HepG2 (cell line): ENCODE results near the gene CA10. TPM values are rescaled to one million over a fixed set of nuclear protein-coding genes. Genes with fewer than 3 reads are reported as not detected.

Experiments used
- ATAC-seq: fragments of 200-7000 bp; cut with Tn5 transposase; 3 replicates; pipeline ENCODE4 v1.9.1; 2020; ENCODE audit warnings: mild to moderate bottlenecking, moderate library complexity
- BruUV-seq: library from RNA; stranded (reverse); fragments of 400-500 nt; replicated peaks from 2 replicates; lab custom pipeline; 2021; lab: Mats Ljungman, UMichigan
- CTCF ChIA-PET: fragments of 300-600 bp; formaldehyde crosslinking; extraction: SDS; loops from one replicate; lab custom pipeline; 2021; ENCODE audit warnings: low total read pairs, inconsistent platforms, low intra/inter-chr PET ratio; lab: Yijun Ruan, JAX
- POLR2A ChIA-PET: fragments of 350-600 bp; sonication (Branson Sonifier 250); formaldehyde crosslinking; loops from one replicate; lab custom pipeline; 2020; ENCODE audit warnings: antibody characterized with exemption, inconsistent platforms; lab: Yijun Ruan, JAX
- DNase-seq: peaks from one replicate; pipeline ENCODE4 v3.0.0-alpha.2; 2015; ENCODE audit warnings: low spot score
- FAIRE-seq: peaks from 3 replicates; lab custom pipeline; 2011; peaks lifted over from hg19 to GRCh38; lab: Jason Lieb, UNC
- H2AFZ ChIP-seq: one replicate; pipeline ENCODE4 v1.6.1; 2011; ENCODE audit warnings: low read length, inconsistent platforms
- H3K27ac ChIP-seq: fragments of 300-600 bp; 3 replicates; pipeline ENCODE4 v1.8.0; 2011; ENCODE audit warnings: mixed run types, mild to moderate bottlenecking, mixed read lengths, low read length, inconsistent platforms; ENCODE audit not compliant: insufficient read depth; ENCODE audit errors: extremely low read length
- H3K27me3 ChIP-seq, 2 experiments: fragments of 200-600 bp in 1 of 2; 2 replicates in 1 of 2; 3 replicates in 1 of 2; pipeline versions ENCODE4 v1.6.0 to v1.8.0; 2011; ENCODE audit warnings: low read length in 2 of 2, mild to moderate bottlenecking in 2 of 2, moderate library complexity in 2 of 2, inconsistent platforms in 1 of 2; ENCODE audit not compliant: insufficient read depth in 2 of 2, control insufficient read depth in 1 of 2
- H3K36me3 ChIP-seq, 2 experiments: fragments of 200-600 bp in 1 of 2; replicated peaks in 1 of 2; 2 replicates in 1 of 2; 3 replicates in 1 of 2; pipeline versions ENCODE4 v1.5.1 to v1.8.0; 2011; ENCODE audit warnings: low read length in 2 of 2, inconsistent platforms in 1 of 2; ENCODE audit not compliant: insufficient read depth in 2 of 2, control insufficient read depth in 1 of 2
- H3K4me1 ChIP-seq: 2 replicates; pipeline ENCODE4 v1.5.1; 2012; ENCODE audit warnings: low read length, inconsistent platforms; ENCODE audit not compliant: insufficient read depth
- H3K4me2 ChIP-seq: 2 replicates; pipeline ENCODE4 v1.6.0; 2011; ENCODE audit warnings: low read depth, low read length, inconsistent platforms
- H3K4me3 ChIP-seq, 3 experiments: fragments of 200-600 bp in 1 of 3; sonication (generic), shearing (Covaris generic) in 1 of 3; replicated peaks in 1 of 3; 2 replicates each; pipeline ENCODE4 v1.5.1; 2011 to 2016; ENCODE audit warnings: low read length in 3 of 3, inconsistent platforms in 2 of 3, low read depth in 2 of 3, mild to moderate bottlenecking in 2 of 3, control low read depth in 1 of 3, mixed read lengths in 1 of 3; ENCODE audit not compliant: insufficient read depth in 1 of 3
- H3K79me2 ChIP-seq: one replicate; pipeline ENCODE4 v1.6.1; 2011; ENCODE audit warnings: low read length, inconsistent platforms; ENCODE audit not compliant: insufficient read depth
- H3K9ac ChIP-seq: 2 replicates; pipeline ENCODE4 v1.6.0; 2011; ENCODE audit warnings: mild to moderate bottlenecking, low read depth, low read length, inconsistent platforms; ENCODE audit not compliant: insufficient read depth
- H3K9me3 ChIP-seq: 2 replicates; pipeline ENCODE4 v1.5.1; 2012; ENCODE audit warnings: mild to moderate bottlenecking, low read length
- H4K20me1 ChIP-seq: 2 replicates; pipeline ENCODE4 v1.6.0; 2011; ENCODE audit warnings: inconsistent platforms, mild to moderate bottlenecking, low read length, moderate library complexity; ENCODE audit not compliant: insufficient read depth
- AHR ChIP-seq: IDR thresholded peaks from 2 replicates; pipeline ENCODE4 v1.6.1; 2018; ENCODE audit warnings: missing genetic modification reagents, missing compliant biosample characterization
- ELF4 ChIP-seq: sonication (generic); formaldehyde crosslinking; IDR thresholded peaks from 2 replicates; pipeline ENCODE4 v1.5.0; 2020; ENCODE audit warnings: missing genetic modification reagents, mild to moderate bottlenecking, moderate library complexity, borderline replicate concordance
- GMEB1 ChIP-seq: sonication (generic); formaldehyde crosslinking; IDR thresholded peaks from 2 replicates; pipeline ENCODE4 v1.5.1; 2020; ENCODE audit warnings: missing genetic modification reagents, mild to moderate bottlenecking, borderline replicate concordance
- JUND ChIP-seq: sonication (generic); formaldehyde crosslinking; IDR thresholded peaks from 2 replicates; pipeline ENCODE4 v1.8.0; 2022; ENCODE audit warnings: mild to moderate bottlenecking, missing genetic modification reagents
- KLF15 ChIP-seq: sonication (generic); formaldehyde crosslinking; IDR thresholded peaks from 2 replicates; pipeline ENCODE4 v1.8.1; 2023; ENCODE audit warnings: borderline replicate concordance, mild to moderate bottlenecking, inconsistent platforms, missing genetic modification reagents, mixed read lengths
- KMT2A ChIP-seq: sonication (generic); formaldehyde crosslinking; IDR thresholded peaks from 2 replicates; pipeline ENCODE4 v1.4.0; 2020; ENCODE audit warnings: missing genetic modification reagents
- MLLT10 ChIP-seq: sonication (generic); formaldehyde crosslinking; IDR thresholded peaks from 2 replicates; pipeline ENCODE4 v1.4.0; 2020; ENCODE audit warnings: missing genetic modification reagents
- POLR2A ChIP-seq, 2 experiments: IDR thresholded peaks; 2 replicates each; pipeline ENCODE4 v1.6.1; 2011; ENCODE audit warnings: low read depth in 2 of 2, low read length in 2 of 2, mild to moderate bottlenecking in 1 of 2, moderate library complexity in 1 of 2; ENCODE audit not compliant: insufficient read depth in 1 of 2
- PPARG ChIP-seq: conservative IDR thresholded peaks from 2 replicates; pipeline ENCODE4 v1.6.1; 2016; ENCODE audit warnings: missing biosample characterization, missing genetic modification reagents
- RERE ChIP-seq: IDR thresholded peaks from 2 replicates; pipeline ENCODE4 v1.6.1; 2016; ENCODE audit warnings: low read depth, missing genetic modification reagents, missing compliant biosample characterization
- SMAD9 ChIP-seq: sonication (generic); formaldehyde crosslinking; IDR thresholded peaks from 2 replicates; pipeline ENCODE4 v1.5.1; 2020; ENCODE audit warnings: mild to moderate bottlenecking, missing genetic modification reagents
- SRSF9 ChIP-seq: fragments of 200-400 bp; formaldehyde crosslinking; IDR thresholded peaks from 2 replicates; pipeline ENCODE4 v1.6.1; 2018; ENCODE audit warnings: borderline replicate concordance, mild to moderate bottlenecking, low read depth, low read length; ENCODE audit not compliant: insufficient read depth, poor library complexity, severe bottlenecking
- TP53 ChIP-seq: sonication (generic); formaldehyde crosslinking; conservative IDR thresholded peaks from 2 replicates; pipeline ENCODE4 v1.4.0; 2020; ENCODE audit warnings: missing genetic modification reagents
- ZFP36L2 ChIP-seq: sonication (generic); formaldehyde crosslinking; IDR thresholded peaks from 2 replicates; pipeline ENCODE4 v1.4.0; 2020; ENCODE audit warnings: missing genetic modification reagents
- ZNF138 ChIP-seq: sonication (generic); formaldehyde crosslinking; IDR thresholded peaks from 2 replicates; pipeline ENCODE4 v1.5.0; 2020; ENCODE audit warnings: mild to moderate bottlenecking, low read depth, missing genetic modification reagents
- ZNF232 ChIP-seq: sonication (generic); formaldehyde crosslinking; IDR thresholded peaks from 2 replicates; pipeline ENCODE4 v1.4.0; 2020; ENCODE audit warnings: missing genetic modification reagents, borderline replicate concordance
- ZNF570 ChIP-seq: sonication (generic); formaldehyde crosslinking; IDR thresholded peaks from 2 replicates; pipeline ENCODE4 v1.4.0; 2020; ENCODE audit warnings: mild to moderate bottlenecking, missing genetic modification reagents, borderline replicate concordance
- ZNF713 ChIP-seq: sonication (generic); formaldehyde crosslinking; IDR thresholded peaks from 2 replicates; pipeline ENCODE4 v1.4.0; 2020; ENCODE audit warnings: mild to moderate bottlenecking, missing genetic modification reagents
- ZNF768 ChIP-seq: sonication (generic); formaldehyde crosslinking; IDR thresholded peaks from 2 replicates; pipeline ENCODE4 v1.4.0; 2020; ENCODE audit warnings: missing genetic modification reagents
- ZSCAN20 ChIP-seq: sonication (generic); formaldehyde crosslinking; IDR thresholded peaks from 2 replicates; pipeline ENCODE4 v1.4.0; 2020; ENCODE audit warnings: missing genetic modification reagents, mild to moderate bottlenecking, borderline replicate concordance
- WGBS: methylation state at CpG from one replicate; pipeline ENCODE4 v1.1.6; 2017; ENCODE audit warnings: low lambda C conversion rate; 5-methylcytosine and 5-hydroxymethylcytosine counted together
- in situ Hi-C: cut with HindIII; loops from 2 replicates; pipeline ENCODE4 v1.10.0; 2017; ENCODE audit warnings: low pct_unique_long_range_greater_than_20kb; ENCODE audit not compliant: extremely low pct_ligation_motif_present
- intact Hi-C: fragments of 100-400 bp; cut with micrococcal nuclease; formaldehyde crosslinking; loops from one replicate; pipeline ENCODE4 v1.10.0; 2022; ENCODE audit not compliant: unreplicated experiment
- polyA plus RNA-seq, 8 experiments: library from polyadenylated mRNA; depleted of rRNA in 3 of 8; stranded (reverse) in 7 of 8; unstranded in 1 of 8; fragments of >200 nt; fragmentation: Illumina TruSeq in 4 of 8; extraction: Trizol in 4 of 8; gene quantifications; 2 replicates each; pipeline versions ENCODE4 v1.2.1 to v1.2.3, GENCODE V29; 2011 to 2016; ENCODE audit warnings: low read depth in 4 of 8, missing spikeins in 1 of 8, mixed read lengths in 1 of 8; ENCODE audit not compliant: insufficient read depth in 1 of 8
- total RNA-seq, 5 experiments: library from RNA; depleted of rRNA; stranded (reverse); fragments of >200 nt; fragmentation: Illumina TruSeq; extraction: Trizol; gene quantifications; 2 replicates each; pipeline ENCODE4 v1.2.3, GENCODE V29; 2016; ENCODE audit warnings: low read depth in 1 of 5

CA10 gene
- total and polyA plus RNA-seq, 2 of the 13 experiments (the other 11 are each of a cell fraction or from before 2014, with no cell fraction given), result not detected

- no peak overlapping the region for H3K27ac ChIP-seq
- H3K9ac ChIP-seq, result no peak overlapping the region
- no peaks in the 10 kb centered on the region for H4K20me1 ChIP-seq
- POLR2A ChIA-PET, result no interaction called here
- 3% methylated on average over 2 of the region's 2 CpGs for WGBS
- TF ChIP-seq RERE (CRISPR knock-in tag), result no peak
- TF ChIP-seq GMEB1, result no peak
- no peak for TF ChIP-seq AHR
- no peak for TF ChIP-seq SMAD9
- TF ChIP-seq ELF4 (CRISPR knock-in tag), result no peak
- TF ChIP-seq ZSCAN20 (CRISPR knock-in tag), result no peak
- TF ChIP-seq ZNF138 (CRISPR knock-in tag), result no peak
- TF ChIP-seq ZFP36L2 (CRISPR knock-in tag), result no peak
- no peak for TF ChIP-seq JUND (CRISPR knock-in tag)
- TF ChIP-seq SRSF9, result no peak
- TF ChIP-seq ZNF570 (CRISPR knock-in tag), result no peak
- TF ChIP-seq ZNF232 (CRISPR knock-in tag), result no peak
- TF ChIP-seq KLF15 (CRISPR knock-in tag), result no peak
- no peak for TF ChIP-seq POLR2A (IDR thresholded peaks at IDR 0.05; ENCODE audit: insufficient read depth in 1 of 2, low read depth in 2 of 2, low read length in 2 of 2)
- no peak for TF ChIP-seq KMT2A (CRISPR knock-in tag)
- no peak for TF ChIP-seq ZNF768 (CRISPR knock-in tag)
- no peak for TF ChIP-seq TP53 (CRISPR knock-in tag)
- no peak for TF ChIP-seq ZNF713
- TF ChIP-seq PPARG (CRISPR knock-in tag), result no peak
- TF ChIP-seq MLLT10, result no peak
- TF ChIP-seq, all 625 proteins: peak for 0
- in situ Hi-C loops, result no loop called here
- no peak for ATAC-seq
- CTCF ChIA-PET, result no interaction called here
- no peak for FAIRE-seq
- intact Hi-C loops, result no loop called here
- Histone ChIP-seq H3K4me2 (no peak overlapping the region), H3K9me3 (no peaks in the 10 kb centered on the region; the same call in 1 of the 2 replicates), H3K4me1 (no peaks in the 10 kb centered on the region), H3K4me3 (no peak overlapping the region), H3K79me2 (no peaks in the 10 kb centered on the region), H2AFZ (no peak overlapping the region), H3K27me3 (no peaks in the 10 kb centered on the region), H3K36me3 (no peaks in the 10 kb centered on the region)
- BruUV-seq, result no TSS peak
- no peak for DNase-seq
Measured at GRCh38 chr17:52202520-52203080, 44.1 kb upstream of the CA10 start.
